Uterus (tissue), 4 donors: ENCODE measurements around the gene DMKN. TPM values are rescaled to one million over a fixed set of nuclear protein-coding genes. Genes with fewer than 3 reads are reported as not detected.
A peak's percentile ranks its signal among the peaks of the same experiment; 100 is the strongest.
"Not testable (repeated sequence)": the region's sequence is repeated elsewhere in the genome, so short reads cannot be mapped to it uniquely, and the experiment has no call there.

ENCODE experiments used
- DNase-seq, 2 donors: peaks; one replicate each; pipeline ENCODE4 v3.0.0-alpha.2; 2019 to 2020
- H3K27ac ChIP-seq, 2 donors: fragments of 200-600 bp; sonication (generic); 1 replicate in 1 of 2; 2 replicates in 1 of 2; pipeline ENCODE4 v1.5.1; 2016 to 2018
- H3K27me3 ChIP-seq, 2 donors: fragments of 200-600 bp; sonication (generic); one replicate each; pipeline ENCODE4 v1.5.1; 2018 to 2019; ENCODE audit warnings: control low read depth in 1 of 2
- H3K36me3 ChIP-seq, 2 donors: fragments of 200-600 bp; sonication (generic); one replicate each; pipeline ENCODE4 v1.5.1; 2019; ENCODE audit warnings: control low read depth in 1 of 2
- H3K4me1 ChIP-seq, 2 donors: fragments of 200-600 bp; sonication (generic); one replicate each; pipeline ENCODE4 v1.5.1; 2018 to 2019; ENCODE audit warnings: control low read depth in 1 of 2
- H3K4me3 ChIP-seq, 2 donors: fragments of 200-600 bp; sonication (generic); 1 replicate in 1 of 2; 2 replicates in 1 of 2; pipeline ENCODE4 v1.5.1; 2018 to 2019; ENCODE audit warnings: mild to moderate bottlenecking in 1 of 2
- H3K9me3 ChIP-seq, 2 donors: fragments of 200-600 bp; sonication (generic); one replicate each; pipeline ENCODE4 v1.5.1; 2019; ENCODE audit warnings: control low read depth in 1 of 2
- POLR2A ChIP-seq, 2 donors: fragments of 450-650 bp; IDR thresholded peaks; one replicate each; pipeline ENCODE4 v1.6.1; 2016; ENCODE audit warnings: antibody characterized with exemption in 2 of 2, mild to moderate bottlenecking in 1 of 2, moderate library complexity in 1 of 2
- intact Hi-C: fragments of 100-400 bp; cut with DNase I; formaldehyde crosslinking; loops from one replicate; pipeline ENCODE4 v1.15.1; 2023; ENCODE audit warnings: low total_unique reads
- total RNA-seq, 4 donors: library from RNA; depleted of rRNA in 3 of 4; stranded (reverse); fragments of >200 nt in 3 of 4; gene quantifications; one replicate each; pipeline versions ENCODE4 v1.1.0 to v1.2.4, GENCODE V29; 2014 to 2023
- TF ChIP-seq, protein P1 (sequence below), 4 experiments: fragments of 200-600 bp in 2 of 4; fragments of 450-650 bp in 2 of 4; sonication (generic) in 2 of 4; IDR thresholded peaks; one replicate each; pipeline ENCODE4 v1.5.1; 2016 to 2019; ENCODE audit warnings: antibody characterized with exemption in 4 of 4, mild to moderate bottlenecking in 2 of 4, moderate library complexity in 1 of 4
- donor health status: DM: yes; HTN: yes; CAD: no.

The DMKN gene
- total RNA-seq, 4 donors from 2014 or later, result 4.4 to 73.7 (median 39.5) TPM

DNA sequence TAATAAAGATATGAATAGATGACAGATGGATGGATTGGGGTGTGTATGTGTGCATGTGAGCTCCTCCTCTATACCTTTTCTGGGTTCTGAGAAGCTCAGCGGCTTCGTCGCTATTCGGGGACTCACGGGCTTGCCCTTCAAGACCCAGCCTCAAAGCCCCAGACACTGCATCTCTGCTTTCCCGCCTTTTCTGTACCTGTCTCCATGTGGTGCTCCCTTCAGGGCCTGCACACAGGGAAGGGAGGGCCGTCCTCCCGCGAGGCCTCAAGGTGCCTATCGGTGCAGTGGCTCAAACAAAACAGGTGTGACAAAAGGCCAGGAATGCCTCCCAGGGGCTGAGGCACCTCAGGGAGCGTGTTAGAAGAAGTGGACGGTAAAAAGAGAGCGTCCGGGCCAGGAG is 39.3 kb downstream of the DMKN start:
- TF ChIP-seq, protein P1, sequence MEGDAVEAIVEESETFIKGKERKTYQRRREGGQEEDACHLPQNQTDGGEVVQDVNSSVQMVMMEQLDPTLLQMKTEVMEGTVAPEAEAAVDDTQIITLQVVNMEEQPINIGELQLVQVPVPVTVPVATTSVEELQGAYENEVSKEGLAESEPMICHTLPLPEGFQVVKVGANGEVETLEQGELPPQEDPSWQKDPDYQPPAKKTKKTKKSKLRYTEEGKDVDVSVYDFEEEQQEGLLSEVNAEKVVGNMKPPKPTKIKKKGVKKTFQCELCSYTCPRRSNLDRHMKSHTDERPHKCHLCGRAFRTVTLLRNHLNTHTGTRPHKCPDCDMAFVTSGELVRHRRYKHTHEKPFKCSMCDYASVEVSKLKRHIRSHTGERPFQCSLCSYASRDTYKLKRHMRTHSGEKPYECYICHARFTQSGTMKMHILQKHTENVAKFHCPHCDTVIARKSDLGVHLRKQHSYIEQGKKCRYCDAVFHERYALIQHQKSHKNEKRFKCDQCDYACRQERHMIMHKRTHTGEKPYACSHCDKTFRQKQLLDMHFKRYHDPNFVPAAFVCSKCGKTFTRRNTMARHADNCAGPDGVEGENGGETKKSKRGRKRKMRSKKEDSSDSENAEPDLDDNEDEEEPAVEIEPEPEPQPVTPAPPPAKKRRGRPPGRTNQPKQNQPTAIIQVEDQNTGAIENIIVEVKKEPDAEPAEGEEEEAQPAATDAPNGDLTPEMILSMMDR (IDR thresholded peaks at IDR 0.05), result no peak
- no peak for TF ChIP-seq POLR2A (IDR thresholded peaks at IDR 0.05)
- Histone ChIP-seq H3K27ac (no peak overlapping the region), H3K27me3 (no peaks in the 10 kb centered on the region), H3K36me3 (no peaks in the 10 kb centered on the region), H3K9me3 (no peaks in the 10 kb centered on the region), H3K4me3 (no peak overlapping the region), H3K4me1 (no peaks in the 10 kb centered on the region)
- DNase-seq, result no peak
- intact Hi-C loops, result no loop called here

GRCh38 chr19:35471946-35472345 is 41.5 kb downstream of the DMKN start:
- Histone ChIP-seq H3K4me1 (no peaks in the 10 kb centered on the region), H3K9me3 (no peaks in the 10 kb centered on the region), H3K27me3 (no peaks in the 10 kb centered on the region), H3K36me3 (no peaks in the 10 kb centered on the region), H3K27ac (no peak overlapping the region), H3K4me3 (no peak overlapping the region)
- no peak for TF ChIP-seq POLR2A (IDR thresholded peaks at IDR 0.05)
- TF ChIP-seq, protein P1 (IDR thresholded peaks at IDR 0.05), result no peak
- intact Hi-C loops, result no loop called here
- no peak for DNase-seq

DNA sequence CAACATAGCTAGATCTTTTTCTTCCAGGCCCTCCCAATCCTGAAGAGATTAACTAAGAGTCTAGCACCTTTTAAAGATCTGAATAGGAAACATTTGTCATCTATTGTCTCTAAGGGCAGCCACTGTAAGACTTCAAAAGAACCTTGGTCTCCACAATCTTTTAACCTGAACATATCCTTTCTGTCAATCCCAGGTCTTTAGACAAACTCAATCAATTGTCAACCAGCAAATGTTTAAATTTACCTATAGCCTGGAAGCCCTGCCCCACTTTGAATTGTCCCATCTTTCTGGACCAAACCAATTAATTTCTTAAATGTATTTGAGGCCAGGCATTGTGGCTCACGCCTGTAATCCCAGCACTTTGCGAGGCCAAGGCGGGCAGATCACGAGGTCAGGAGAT is 42.4 kb downstream of the DMKN start:
- intact Hi-C loops, result not testable (repeated sequence)

DNA sequence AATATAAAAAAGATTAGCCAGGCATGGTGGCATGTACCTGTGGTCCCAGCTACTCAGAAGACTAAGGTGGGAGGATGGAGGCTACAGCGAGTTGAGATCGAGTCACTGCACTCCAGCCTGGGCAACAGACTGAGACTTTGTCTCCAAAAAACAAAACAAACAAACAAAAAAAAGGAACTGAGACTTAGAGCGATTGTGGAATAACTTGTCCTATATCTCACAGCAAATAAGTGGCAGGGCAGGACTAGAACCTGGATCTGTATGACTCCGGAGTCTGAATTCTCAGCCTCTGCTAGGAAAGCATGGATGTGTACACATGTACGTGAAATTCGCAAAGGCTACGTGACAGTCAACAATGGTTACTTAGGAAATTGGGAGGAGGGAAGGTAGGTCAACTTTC is 43.3 kb downstream of the DMKN start:
- no peaks in the 10 kb centered on the region for H3K27me3 ChIP-seq
- no peaks in the 10 kb centered on the region for H3K36me3 ChIP-seq
- intact Hi-C loops, result no loop called here
- H3K27ac ChIP-seq, result no peak overlapping the region
- no peaks in the 10 kb centered on the region for H3K9me3 ChIP-seq
- TF ChIP-seq, protein P1 (IDR thresholded peaks at IDR 0.05), result no peak
- no peak for TF ChIP-seq POLR2A (IDR thresholded peaks at IDR 0.05)
- DNase-seq, result no peak
- H3K4me3 ChIP-seq, result no peak overlapping the region
- no peaks in the 10 kb centered on the region for H3K4me1 ChIP-seq

More for the DNA sequence above, 42.4 kb downstream of the DMKN start:
- not testable (repeated sequence) for H3K4me1 ChIP-seq, H3K27ac ChIP-seq, DNase-seq, H3K36me3 ChIP-seq, H3K4me3 ChIP-seq, H3K9me3 ChIP-seq, H3K27me3 ChIP-seq

DNA sequence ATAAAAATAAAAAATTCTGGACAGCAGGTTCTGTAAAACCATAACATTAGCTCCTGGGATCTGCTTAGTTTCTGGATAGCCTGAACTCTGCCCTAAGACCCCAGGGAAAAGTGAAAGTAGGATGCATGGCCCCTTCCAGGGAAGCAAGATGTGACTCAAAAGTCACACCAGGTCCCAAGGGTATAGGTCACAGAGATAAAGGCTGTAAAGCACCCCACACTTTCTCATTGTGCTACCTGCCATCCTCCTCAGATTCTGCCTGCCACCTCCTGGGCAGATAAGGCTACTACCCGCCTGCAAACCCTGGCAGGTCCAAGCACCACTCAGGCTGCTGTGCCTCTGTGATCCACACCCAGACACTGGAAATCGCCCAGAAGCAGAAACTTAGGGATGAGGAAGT is 44.8 kb downstream of the DMKN start:
- intact Hi-C loops, result no loop called here
- no peak overlapping the region for H3K27ac ChIP-seq
- DNase-seq, result no peak
- H3K4me3 ChIP-seq, result no peak overlapping the region
- no peaks in the 10 kb centered on the region for H3K9me3 ChIP-seq
- no peaks in the 10 kb centered on the region for H3K36me3 ChIP-seq
- H3K4me1 ChIP-seq, result no peaks in the 10 kb centered on the region
- TF ChIP-seq POLR2A (IDR thresholded peaks at IDR 0.05), result no peak
- TF ChIP-seq, protein P1 (IDR thresholded peaks at IDR 0.05), result peak in 2 of 4 experiments; percentile 46 to 48
- H3K27me3 ChIP-seq, result no peaks in the 10 kb centered on the region

- Histone ChIP-seq H3K4me1 (no peaks in the 10 kb centered on the region), H3K4me3 (no peak overlapping the region), H3K27me3 (no peaks in the 10 kb centered on the region), H3K9me3 (no peaks in the 10 kb centered on the region), H3K36me3 (no peaks in the 10 kb centered on the region), H3K27ac (no peak overlapping the region)
- TF ChIP-seq, protein P1 (IDR thresholded peaks at IDR 0.05), result no peak
- TF ChIP-seq POLR2A (IDR thresholded peaks at IDR 0.05), result no peak
- DNase-seq, result no peak
- intact Hi-C loops, result no loop called here
These were observed 47.2 kb downstream of the DMKN start for GRCh38 chr19:35466259-35466658.

- H3K4me3 ChIP-seq, intact Hi-C loops, H3K9me3 ChIP-seq, H3K4me1 ChIP-seq, H3K36me3 ChIP-seq, DNase-seq, H3K27me3 ChIP-seq, H3K27ac ChIP-seq: not testable (repeated sequence)
These were observed 50.5 kb downstream of the DMKN start for GRCh38 chr19:35462956-35463355.
